CD4-positive, alpha-beta T cell treated with Interleukin-4 for 4 hours (primary cell): ENCODE results near the gene CHRM5.
A peak's percentile ranks its signal among the peaks of the same experiment; 100 is the strongest.

ENCODE experiments used
- DNase-seq: peaks from one replicate; pipeline ENCODE4 v3.0.0-alpha.2; 2020

CHRM5 gene

DNA sequence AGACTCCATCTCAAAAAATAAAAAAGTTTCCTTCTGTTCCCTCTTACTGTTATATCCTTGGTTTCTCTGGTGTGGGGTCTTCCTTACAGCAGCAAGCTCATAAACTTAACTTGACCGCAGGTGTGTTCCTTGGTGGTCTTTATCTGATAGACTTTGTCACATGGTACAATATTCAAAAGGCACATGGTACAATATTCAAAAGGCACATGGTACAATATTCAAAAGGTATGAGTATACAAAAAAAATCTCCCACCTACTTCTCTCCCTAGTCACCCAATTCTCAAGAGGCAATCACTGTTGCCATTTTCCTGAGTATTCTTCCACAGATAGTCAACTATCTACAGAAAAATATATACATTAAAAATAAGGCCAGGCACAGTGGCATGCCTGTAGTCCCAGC is 138.1 kb downstream of the CHRM5 start:
- no peak for DNase-seq

DNA sequence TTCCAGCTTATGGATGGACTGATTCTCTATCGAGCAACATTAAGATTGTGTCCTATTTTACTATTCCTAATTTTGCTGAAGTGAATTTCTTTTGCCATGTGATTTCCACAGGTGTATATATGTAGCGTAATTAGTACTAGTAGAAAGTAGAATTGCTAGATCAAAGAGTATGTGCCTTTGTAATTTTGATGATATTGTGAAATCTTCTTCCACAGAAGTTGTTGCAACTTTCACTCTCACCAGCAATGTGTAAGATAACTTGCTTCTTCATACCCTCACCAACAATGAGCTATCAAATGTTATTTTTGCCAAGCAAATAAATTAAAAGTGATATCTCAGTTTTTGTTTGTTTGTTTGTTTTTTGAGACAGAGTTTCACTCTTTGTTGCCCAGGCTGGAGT is 139.0 kb downstream of the CHRM5 start:
- DNase-seq = no peak

DNA sequence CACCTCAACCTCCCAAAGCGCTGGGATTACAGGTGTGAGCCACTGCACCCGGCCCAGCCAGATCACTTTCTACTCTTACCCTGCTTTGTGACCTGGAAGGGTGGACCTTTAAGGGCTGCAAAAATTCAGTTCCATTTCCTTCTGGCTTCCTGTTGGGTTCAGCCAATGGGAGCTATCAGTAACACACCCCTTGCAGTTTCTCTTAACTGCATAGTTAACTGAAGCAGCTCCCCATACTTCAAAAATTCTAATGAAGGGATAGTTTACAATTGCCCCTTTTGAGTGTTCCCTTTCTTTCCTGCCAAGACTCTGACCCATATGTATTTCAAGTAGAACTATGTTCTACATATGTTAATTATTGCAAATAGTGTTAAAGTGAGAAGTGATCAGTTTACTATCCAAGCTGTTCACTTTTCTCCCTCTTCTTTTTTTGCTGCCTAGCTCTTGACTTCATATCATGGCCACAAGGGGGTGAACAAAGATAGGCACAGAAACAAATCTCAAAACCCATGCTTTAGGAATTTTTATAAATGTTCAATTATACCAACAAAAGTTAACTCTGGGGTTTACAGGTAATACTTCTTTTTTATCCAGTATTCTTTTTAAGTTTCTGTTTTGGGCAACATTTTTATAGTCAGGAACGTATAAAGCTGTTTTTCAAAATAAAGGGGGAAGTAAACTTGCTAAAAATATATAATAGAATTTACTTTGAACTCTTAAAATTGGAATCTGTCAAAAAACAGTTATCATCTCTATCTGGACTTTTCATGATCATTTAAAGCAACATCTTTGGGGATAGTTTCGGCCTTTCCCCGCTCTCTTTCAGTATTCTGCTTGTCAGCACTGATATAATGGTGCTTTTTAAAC is 141.7 kb downstream of the CHRM5 start:
- peak; percentile 17 for DNase-seq

DNA sequence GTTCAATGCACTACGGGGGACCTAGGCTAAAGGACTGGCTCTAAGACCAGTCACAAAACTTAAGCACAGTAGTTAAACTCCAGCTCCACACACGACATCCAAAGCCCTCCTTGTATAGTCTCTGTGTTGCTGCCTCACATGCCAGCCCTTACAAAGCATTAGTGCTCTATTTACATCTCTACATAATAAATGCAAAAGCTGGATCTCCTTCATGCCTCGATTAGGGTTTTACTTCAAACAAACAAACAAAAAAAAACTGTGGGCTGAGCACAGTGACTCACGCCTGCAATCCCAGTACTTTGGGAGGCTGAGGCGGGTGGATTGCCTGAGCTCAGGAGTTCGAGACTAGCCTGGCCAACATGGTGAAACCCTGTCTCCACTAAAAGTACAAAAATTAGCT is 143.2 kb downstream of the CHRM5 start:
- no peak for DNase-seq

DNA sequence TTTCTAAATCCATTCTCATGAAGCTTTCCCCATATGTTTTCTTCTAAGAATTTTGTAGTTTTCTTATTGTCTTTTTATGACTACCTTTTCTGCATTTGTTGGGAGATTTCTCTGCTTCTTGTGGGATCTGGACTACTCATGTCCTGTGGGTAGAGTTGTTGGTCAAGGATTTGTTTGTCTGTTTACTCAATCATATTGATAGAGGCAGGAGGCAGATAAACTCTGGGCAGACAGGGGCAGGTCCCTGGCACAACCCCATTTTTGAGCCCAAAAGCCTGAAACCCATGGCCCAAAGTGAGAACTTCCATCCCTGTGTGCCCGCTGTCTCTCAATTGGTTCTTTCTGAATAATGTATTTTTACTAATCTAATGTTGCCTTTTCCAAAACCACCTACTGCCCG is 145.9 kb downstream of the CHRM5 start:
- no peak for DNase-seq

GRCh38 chr15:34114739-34115138 is 146.4 kb downstream of the CHRM5 start:
- no peak for DNase-seq

DNA sequence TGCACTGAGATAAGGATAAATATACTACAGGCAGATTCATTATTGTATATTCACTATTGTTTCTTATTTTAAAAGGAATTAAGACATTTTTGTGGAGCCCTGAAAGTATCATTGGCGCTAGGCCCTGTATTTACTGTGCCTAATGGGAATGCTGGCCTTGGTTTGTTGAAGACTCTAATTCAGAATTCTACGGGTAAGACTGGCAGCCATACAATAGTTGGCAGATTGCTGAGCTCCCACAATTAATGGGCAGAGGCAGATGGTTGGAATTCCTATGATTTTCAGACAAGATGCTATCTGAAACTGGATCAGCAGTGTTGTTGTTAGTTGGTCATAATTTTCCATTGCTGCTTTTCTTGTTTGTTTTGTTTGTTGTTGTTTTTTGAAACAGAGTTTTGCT is 148.3 kb downstream of the CHRM5 start:
- no peak for DNase-seq
